Mesendoderm (in vitro differentiated cells): ENCODE results near the gene OR51I2.

ENCODE experiments used
- DNase-seq: peaks from one replicate; pipeline ENCODE4 v3.0.0; 2013
- H2AK5ac ChIP-seq: 2 replicates; pipeline ENCODE4 v1.6.1; 2013; ENCODE audit warnings: low read length, inconsistent platforms
- H2BK120ac ChIP-seq: 2 replicates; pipeline ENCODE4 v1.6.1; 2013; ENCODE audit warnings: low read depth, mild to moderate bottlenecking, low read length, moderate library complexity, mixed read lengths
- H2BK15ac ChIP-seq: replicated peaks from 2 replicates; pipeline ENCODE4 v1.6.1; 2013; ENCODE audit warnings: low read depth, mild to moderate bottlenecking, moderate library complexity
- H2BK5ac ChIP-seq: 2 replicates; pipeline ENCODE4 v1.6.1; 2013; ENCODE audit warnings: low read length, inconsistent platforms
- H3K18ac ChIP-seq: 2 replicates; pipeline ENCODE4 v1.6.1; 2013; ENCODE audit warnings: mild to moderate bottlenecking, low read length, mixed read lengths
- H3K23ac ChIP-seq: one replicate; pipeline ENCODE4 v1.6.1; 2013; ENCODE audit warnings: low read length
- H3K27ac ChIP-seq: 2 replicates; pipeline ENCODE4 v1.5.1; 2013; ENCODE audit warnings: low read depth, mild to moderate bottlenecking, inconsistent platforms, low read length, moderate library complexity
- H3K27me3 ChIP-seq: 2 replicates; pipeline ENCODE4 v1.6.1; 2013; ENCODE audit warnings: low read length, control low read depth, mild to moderate bottlenecking, inconsistent platforms; ENCODE audit not compliant: insufficient read depth, poor library complexity
- H3K36me3 ChIP-seq: 2 replicates; pipeline ENCODE4 v1.6.1; 2013; ENCODE audit warnings: low read length, inconsistent platforms; ENCODE audit not compliant: control insufficient read depth, insufficient read depth
- H3K4ac ChIP-seq: one replicate; pipeline ENCODE4 v1.6.1; 2013; ENCODE audit warnings: low read depth, mild to moderate bottlenecking, low read length, moderate library complexity
- H3K4me1 ChIP-seq: 2 replicates; pipeline ENCODE4 v1.6.1; 2013; ENCODE audit warnings: low read depth, low read length, inconsistent platforms; ENCODE audit not compliant: control insufficient read depth
- H3K4me2 ChIP-seq: 2 replicates; pipeline ENCODE4 v1.6.1; 2013; ENCODE audit warnings: low read length
- H3K4me3 ChIP-seq: 2 replicates; pipeline ENCODE4 v1.5.1; 2013; ENCODE audit warnings: mild to moderate bottlenecking, low read length
- H3K56ac ChIP-seq: one replicate; pipeline ENCODE4 v1.6.1; 2013; ENCODE audit warnings: low read length
- H3K79me1 ChIP-seq: 2 replicates; pipeline ENCODE4 v1.6.1; 2013; ENCODE audit warnings: low read length, inconsistent platforms
- H3K79me2 ChIP-seq: 2 replicates; pipeline ENCODE4 v1.6.1; 2013; ENCODE audit warnings: mild to moderate bottlenecking, low read length; ENCODE audit not compliant: control insufficient read depth, insufficient read depth
- H3K9ac ChIP-seq: 2 replicates; pipeline ENCODE4 v1.6.1; 2013; ENCODE audit warnings: low read length, inconsistent platforms
- H4K5ac ChIP-seq: one replicate; pipeline ENCODE4 v1.6.1; 2013; ENCODE audit warnings: low read length
- H4K8ac ChIP-seq: one replicate; pipeline ENCODE4 v1.6.1; 2013; ENCODE audit warnings: low read depth, mild to moderate bottlenecking, control low read depth, low read length, moderate library complexity
- WGBS: extraction: QIAGEN DNeasy Blood & Tissue Kit; methylation state at CpG from one replicate; pipeline ENCODE4 v1.1.7; 2013; ENCODE audit warnings: low lambda C conversion rate, missing lambda C conversion rate; ENCODE audit not compliant: insufficient coverage; ENCODE audit errors: extremely low coverage; 5-methylcytosine and 5-hydroxymethylcytosine counted together

Gene OR51I2

GRCh38 chr11:5476186-5476819 is 27.2 kb downstream of the OR51I2 start:
- H3K79me2 ChIP-seq: no peaks in the 10 kb centered on the region
- H3K18ac ChIP-seq: no peak overlapping the region
- no peak overlapping the region for H2BK5ac ChIP-seq
- no peaks in the 10 kb centered on the region for H3K27me3 ChIP-seq
- H4K8ac ChIP-seq: no peak overlapping the region
- no peaks in the 10 kb centered on the region for H3K4me1 ChIP-seq
- H2AK5ac ChIP-seq: no peak overlapping the region
- DNase-seq: peak; percentile 64
- H3K9ac ChIP-seq: no peak overlapping the region
- H3K4ac ChIP-seq: no peak overlapping the region
- H3K79me1 ChIP-seq: no peaks in the 10 kb centered on the region
- no peaks in the 10 kb centered on the region for H3K36me3 ChIP-seq
- H2BK120ac ChIP-seq: no peak overlapping the region
- WGBS: no CpG with 5 or more reads among the region's 2 CpGs
- H3K56ac ChIP-seq: no peak overlapping the region
- H3K23ac ChIP-seq: no peak overlapping the region
- no peak overlapping the region for H2BK15ac ChIP-seq
- no peak overlapping the region for H3K4me2 ChIP-seq
- no peak overlapping the region for H4K5ac ChIP-seq
- H3K27ac ChIP-seq: no peak overlapping the region
- no peak overlapping the region for H3K4me3 ChIP-seq

DNA sequence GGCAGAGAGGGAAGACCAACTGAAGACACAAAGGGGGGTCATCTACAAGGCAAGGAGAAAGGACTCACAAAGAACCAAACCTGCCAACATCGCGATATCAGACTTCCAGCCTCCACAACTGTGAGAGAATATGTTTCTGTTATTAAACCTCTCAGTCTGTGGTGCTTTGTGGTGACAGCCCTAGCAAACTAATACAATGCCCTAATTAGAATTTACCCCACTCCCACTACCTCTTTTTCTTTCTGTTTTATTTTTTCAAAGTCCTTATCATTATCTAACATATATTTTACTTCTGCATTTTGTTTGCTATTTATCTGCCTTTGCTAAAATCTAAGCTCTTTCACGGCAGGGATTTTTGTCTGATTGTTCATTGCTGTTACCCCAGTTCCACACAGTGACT is 36.9 kb downstream of the OR51I2 start:
- H4K5ac ChIP-seq: no peak overlapping the region
- H3K18ac ChIP-seq: no peak overlapping the region
- H2BK120ac ChIP-seq: no peak overlapping the region
- no peaks in the 10 kb centered on the region for H3K79me1 ChIP-seq
- H3K27ac ChIP-seq: no peak overlapping the region
- no peak overlapping the region for H3K4me3 ChIP-seq
- H2BK5ac ChIP-seq: no peak overlapping the region
- H2AK5ac ChIP-seq: no peak overlapping the region
- no peak overlapping the region for H3K23ac ChIP-seq
- no peak overlapping the region for H3K56ac ChIP-seq
- no CpG with 5 or more reads among the region's 3 CpGs for WGBS
- DNase-seq: no peak
- no peak overlapping the region for H4K8ac ChIP-seq
- H3K36me3 ChIP-seq: no peaks in the 10 kb centered on the region
- no peaks in the 10 kb centered on the region for H3K79me2 ChIP-seq
- H3K4me1 ChIP-seq: no peaks in the 10 kb centered on the region
- H3K4ac ChIP-seq: no peak overlapping the region
- H3K27me3 ChIP-seq: no peaks in the 10 kb centered on the region
- no peak overlapping the region for H3K9ac ChIP-seq
- no peak overlapping the region for H2BK15ac ChIP-seq
- no peak overlapping the region for H3K4me2 ChIP-seq

- H3K4me1 ChIP-seq: no peaks in the 10 kb centered on the region
- no peak overlapping the region for H3K27ac ChIP-seq
- H3K79me2 ChIP-seq: no peaks in the 10 kb centered on the region
Measured at GRCh38 chr11:5486421-5486820, 37.3 kb downstream of the OR51I2 start.

GRCh38 chr11:5488385-5488784 is 39.3 kb downstream of the OR51I2 start, which contains the start of gene OR52D1:
TSS of gene OR52D1 (plus strand) at chr11:5488685. CDS start at chr11:5488707, 22 bp downstream.
- Histone ChIP-seq H3K18ac (no peak within 1 kb of the TSS), H2AK5ac (no peak within 1 kb of the TSS), H2BK5ac (no peak within 1 kb of the TSS), H3K9ac (no peak within 1 kb of the TSS), H3K23ac (no peak within 1 kb of the TSS), H3K4me1 (no peaks in the 10 kb centered on the region), H3K27me3 (no peaks in the 10 kb centered on the region), H3K36me3 (no peaks in the 10 kb centered on the region), H2BK120ac (no peak within 1 kb of the TSS), H4K5ac (no peak within 1 kb of the TSS), H4K8ac (no peak within 1 kb of the TSS), H3K56ac (no peak within 1 kb of the TSS), H2BK15ac (no peak within 1 kb of the TSS), H3K4me2 (no peak within 1 kb of the TSS), H3K4me3 (no peak within 1 kb of the TSS), H3K79me1 (no peaks in the 10 kb centered on the region), H3K4ac (no peak within 1 kb of the TSS), H3K79me2 (no peaks in the 10 kb centered on the region), H3K27ac (no peak within 1 kb of the TSS)
- no peak for DNase-seq

More at GRCh38 chr11:5486421-5486820, 37.3 kb downstream of the OR51I2 start:
- Histone ChIP-seq H3K18ac (no peak overlapping the region), H2AK5ac (no peak overlapping the region), H3K36me3 (no peaks in the 10 kb centered on the region), H4K5ac (no peak overlapping the region), H3K23ac (no peak overlapping the region), H3K56ac (no peak overlapping the region), H2BK15ac (no peak overlapping the region), H3K4ac (no peak overlapping the region), H2BK120ac (no peak overlapping the region), H3K4me2 (no peak overlapping the region), H2BK5ac (no peak overlapping the region), H3K79me1 (no peaks in the 10 kb centered on the region), H4K8ac (no peak overlapping the region), H3K27me3 (no peaks in the 10 kb centered on the region), H3K9ac (no peak overlapping the region), H3K4me3 (no peak overlapping the region)
- peak; percentile 26 for DNase-seq
- WGBS: no CpG with 5 or more reads among the region's 3 CpGs

DNA sequence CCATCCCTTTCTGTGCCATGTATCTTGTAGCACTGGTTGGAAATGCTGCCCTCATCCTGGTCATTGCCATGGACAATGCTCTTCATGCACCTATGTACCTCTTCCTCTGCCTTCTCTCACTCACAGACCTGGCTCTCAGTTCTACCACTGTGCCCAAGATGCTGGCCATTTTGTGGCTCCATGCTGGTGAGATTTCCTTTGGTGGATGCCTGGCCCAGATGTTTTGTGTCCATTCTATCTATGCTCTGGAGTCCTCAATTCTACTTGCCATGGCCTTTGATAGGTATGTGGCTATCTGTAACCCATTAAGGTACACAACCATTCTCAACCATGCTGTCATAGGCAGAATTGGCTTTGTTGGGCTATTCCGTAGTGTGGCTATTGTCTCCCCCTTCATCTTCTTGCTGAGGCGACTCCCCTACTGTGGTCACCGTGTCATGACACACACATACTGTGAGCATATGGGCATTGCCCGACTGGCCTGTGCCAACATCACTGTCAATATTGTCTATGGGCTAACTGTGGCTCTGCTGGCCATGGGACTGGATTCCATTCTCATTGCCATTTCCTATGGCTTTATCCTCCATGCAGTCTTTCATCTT is 39.8 kb downstream of the OR51I2 start:
- no peak overlapping the region for H3K27ac ChIP-seq
- no peak overlapping the region for H3K18ac ChIP-seq
- no peak overlapping the region for H3K56ac ChIP-seq
- DNase-seq: no peak
- H4K8ac ChIP-seq: no peak overlapping the region
- H3K4ac ChIP-seq: no peak overlapping the region
- no CpG with 5 or more reads among the region's 4 CpGs for WGBS
- no peak overlapping the region for H2AK5ac ChIP-seq
- H3K4me3 ChIP-seq: no peak overlapping the region
- H3K4me2 ChIP-seq: no peak overlapping the region
- H3K79me1 ChIP-seq: no peaks in the 10 kb centered on the region
- no peaks in the 10 kb centered on the region for H3K36me3 ChIP-seq
- H3K27me3 ChIP-seq: no peaks in the 10 kb centered on the region
- H2BK5ac ChIP-seq: no peak overlapping the region
- no peak overlapping the region for H3K9ac ChIP-seq
- H3K4me1 ChIP-seq: no peaks in the 10 kb centered on the region
- no peak overlapping the region for H4K5ac ChIP-seq
- H2BK15ac ChIP-seq: no peak overlapping the region
- H2BK120ac ChIP-seq: no peak overlapping the region
- no peaks in the 10 kb centered on the region for H3K79me2 ChIP-seq
- no peak overlapping the region for H3K23ac ChIP-seq
